ENCODE data around the gene ATP8B4. TPM values are rescaled to one million over a fixed set of nuclear protein-coding genes. Genes with fewer than 3 reads are reported as not detected.

ATP8B4 gene
- total and polyA plus RNA-seq, 2 donors (not counting 3 experiments of a cell fraction or from before 2014, with no cell fraction given) = not detected

DNA sequence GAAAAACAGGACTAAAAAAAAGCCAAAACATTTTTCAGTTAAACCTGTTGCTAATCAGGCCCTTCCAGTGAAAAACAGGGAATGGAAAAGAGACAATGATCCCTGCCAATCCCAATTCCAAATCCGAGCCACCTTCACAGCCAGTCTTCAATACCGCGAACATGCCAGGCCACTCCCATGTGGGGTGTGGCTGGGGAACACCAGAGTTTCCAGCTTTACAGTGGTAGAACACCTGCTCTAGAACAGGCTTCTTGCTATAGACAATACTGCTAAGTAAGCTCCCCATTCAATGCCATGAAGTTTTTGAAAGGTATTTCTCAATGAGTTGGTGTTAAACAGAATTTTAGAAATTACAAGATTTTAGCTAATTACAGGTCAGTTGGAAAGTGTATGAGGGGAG, 228.3 kb downstream of the ATP8B4 start:
- Histone ChIP-seq H3K4me3 (replicated peaks in 1 of 3; ENCODE audit: insufficient read depth in 1 of 3, low read depth in 1 of 3, low read length in 3 of 3) (no peak overlapping the region), H2AFZ (ENCODE audit: low read depth, low read length) (no peak overlapping the region), H3K27me3 (ENCODE audit: control insufficient read depth in 2 of 2, insufficient read depth in 2 of 2, low read length in 2 of 2) (no peaks in the 10 kb centered on the region), H4K20me1 (replicated peaks; ENCODE audit: control insufficient read depth, extremely low read depth, insufficient read depth, low read length) (no peaks in the 10 kb centered on the region), H3K9me1 (replicated peaks; ENCODE audit: control insufficient read depth, extremely low read depth, insufficient read depth, low read length) (no peaks in the 10 kb centered on the region), H3K4me1 (ENCODE audit: control insufficient read depth, extremely low read depth, insufficient read depth, low read length) (no peaks in the 10 kb centered on the region), H3K4me2 (ENCODE audit: insufficient read depth, low read length) (no peak overlapping the region), H3K27ac (ENCODE audit: insufficient read depth, low read depth, low read length) (no peak overlapping the region), H3K9me3 (replicated peaks; ENCODE audit: control insufficient read depth, insufficient read depth, low read length) (no peaks in the 10 kb centered on the region), H3K36me3 (ENCODE audit: control insufficient read depth in 2 of 2, extremely low read depth in 1 of 2, insufficient read depth in 2 of 2, low read length in 2 of 2) (no peaks in the 10 kb centered on the region), H3K79me2 (ENCODE audit: control insufficient read depth, insufficient read depth, low read length) (no peaks in the 10 kb centered on the region), H3K9ac (replicated peaks; ENCODE audit: extremely low read depth, insufficient read depth, low read length) (no peak overlapping the region)
- DNase-seq (ENCODE audit: low read depth, low spot score) (no peak), FAIRE-seq (no peak)
- intact Hi-C loops (cut with micrococcal nuclease) (no loop called here), dilution Hi-C loops (cut with MboI; ENCODE audit: extremely low pct_ligation_motif_present, low sequenced_read_pairs) (no loop called here)
- BruUV-seq (replicated peaks) = no TSS peak
- POLR2A ChIA-PET = no interaction called here
- TF ChIP-seq JUN (IDR thresholded peaks at IDR 0.05; ENCODE audit: borderline replicate concordance, insufficient read depth, insufficient read length, low read depth) (no peak), FOS (IDR thresholded peaks at IDR 0.05; ENCODE audit: borderline replicate concordance, insufficient read depth, low read length) (no peak), EZH2 (IDR thresholded peaks at IDR 0.05; ENCODE audit: borderline replicate concordance, low read depth, low read length, severe bottlenecking) (no peak), MAX (IDR thresholded peaks at IDR 0.05; ENCODE audit: insufficient read depth, insufficient read length) (no peak), POLR2AphosphoS5 (IDR thresholded peaks at IDR 0.05; ENCODE audit: insufficient read depth, low read depth, low read length) (no peak), GATA2 (IDR thresholded peaks at IDR 0.05; ENCODE audit: insufficient read depth, insufficient read length, low read depth, low read length) (no peak), MYC (IDR thresholded peaks at IDR 0.05; ENCODE audit: low read depth, low read length) (no peak), POLR2A (IDR thresholded peaks at IDR 0.05; ENCODE audit: low read depth, low read length) (no peak), CTCF (IDR thresholded peaks at IDR 0.05; ENCODE audit: extremely low read depth in 1 of 2, insufficient read depth in 1 of 2, low read depth in 1 of 2, low read length in 2 of 2) (no peak)
- CTCF ChIA-PET = no interaction called here

Data from endothelial cell of umbilical vein (primary cell).